Measurements from ENCODE around the gene FAM216A. TPM values are rescaled to one million over a fixed set of nuclear protein-coding genes. Genes with fewer than 3 reads are reported as not detected.
"Not testable (repeated sequence)": the region's sequence is repeated elsewhere in the genome, so short reads cannot be mapped to it uniquely, and the experiment has no call there.

Gene FAM216A
- total and polyA plus RNA-seq, 4 donors, result 3.6 to 7.4 (median 4.7) TPM

DNA sequence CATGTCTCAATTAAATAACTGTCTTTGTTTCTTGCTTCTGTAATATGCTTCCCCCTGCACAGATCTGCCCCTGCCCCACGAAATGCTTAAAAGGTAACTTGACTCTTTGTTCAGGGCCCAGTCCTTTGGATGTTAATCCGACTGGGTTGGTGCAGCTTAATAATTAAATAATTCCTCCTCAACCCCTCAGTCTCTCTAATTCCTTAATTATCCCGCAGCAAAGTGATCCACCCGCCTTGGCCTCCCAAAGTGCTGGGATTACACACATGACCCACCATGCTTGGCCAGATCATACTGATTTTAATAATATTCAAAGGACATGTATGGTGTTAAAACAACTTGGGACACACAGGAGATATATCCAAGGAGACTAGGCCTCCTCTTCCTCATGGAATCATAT, 46.9 kb upstream of the FAM216A start (continued):
- TF ChIP-seq, protein P1, sequence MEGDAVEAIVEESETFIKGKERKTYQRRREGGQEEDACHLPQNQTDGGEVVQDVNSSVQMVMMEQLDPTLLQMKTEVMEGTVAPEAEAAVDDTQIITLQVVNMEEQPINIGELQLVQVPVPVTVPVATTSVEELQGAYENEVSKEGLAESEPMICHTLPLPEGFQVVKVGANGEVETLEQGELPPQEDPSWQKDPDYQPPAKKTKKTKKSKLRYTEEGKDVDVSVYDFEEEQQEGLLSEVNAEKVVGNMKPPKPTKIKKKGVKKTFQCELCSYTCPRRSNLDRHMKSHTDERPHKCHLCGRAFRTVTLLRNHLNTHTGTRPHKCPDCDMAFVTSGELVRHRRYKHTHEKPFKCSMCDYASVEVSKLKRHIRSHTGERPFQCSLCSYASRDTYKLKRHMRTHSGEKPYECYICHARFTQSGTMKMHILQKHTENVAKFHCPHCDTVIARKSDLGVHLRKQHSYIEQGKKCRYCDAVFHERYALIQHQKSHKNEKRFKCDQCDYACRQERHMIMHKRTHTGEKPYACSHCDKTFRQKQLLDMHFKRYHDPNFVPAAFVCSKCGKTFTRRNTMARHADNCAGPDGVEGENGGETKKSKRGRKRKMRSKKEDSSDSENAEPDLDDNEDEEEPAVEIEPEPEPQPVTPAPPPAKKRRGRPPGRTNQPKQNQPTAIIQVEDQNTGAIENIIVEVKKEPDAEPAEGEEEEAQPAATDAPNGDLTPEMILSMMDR (IDR thresholded peaks at IDR 0.05; ENCODE audit: low read depth, low read length, missing input control), result no peak
- TF ChIP-seq RXRA (IDR thresholded peaks at IDR 0.05) (no peak), GABPA (IDR thresholded peaks at IDR 0.05 in 1 of 2, conservative IDR thresholded peaks at IDR 0.05 in 1 of 2) (no peak)

DNA sequence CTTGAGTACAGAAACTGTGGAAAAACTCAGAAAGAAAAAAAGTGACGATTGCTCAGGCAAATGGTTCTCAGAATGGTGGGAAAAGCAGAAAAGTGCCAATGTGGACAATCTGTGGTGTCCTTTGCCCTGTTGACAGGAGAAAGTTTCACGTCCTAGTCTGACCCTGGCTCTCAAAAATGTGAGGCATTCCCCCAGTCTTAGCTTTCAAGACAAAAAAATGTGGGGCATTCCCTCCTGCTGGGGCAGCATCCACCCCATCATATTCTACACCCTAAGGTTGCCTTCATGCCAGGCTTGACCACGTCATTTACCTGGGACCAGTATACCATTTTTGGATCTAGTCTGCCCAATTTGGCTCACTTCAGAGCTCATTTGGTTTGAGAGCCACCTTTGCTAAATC, 44.4 kb upstream of the FAM216A start:
- no peaks in the 10 kb centered on the region for H3K27me3 ChIP-seq (ENCODE audit: control insufficient read depth in 4 of 4, insufficient read depth in 4 of 4, low read length in 3 of 4)
- 50% methylated on average over 3 of the region's 3 CpGs for WGBS
- H3K9ac ChIP-seq (ENCODE audit: low read depth in 1 of 2, low read length in 2 of 2), result no peak overlapping the region
- TF ChIP-seq GABPA (IDR thresholded peaks at IDR 0.05 in 1 of 2, conservative IDR thresholded peaks at IDR 0.05 in 1 of 2) (no peak), HNF4G (IDR thresholded peaks at IDR 0.05) (no peak), NR2F2 (IDR thresholded peaks at IDR 0.05) (no peak), TAF1 (conservative IDR thresholded peaks at IDR 0.05) (no peak), FOXA1 (IDR thresholded peaks at IDR 0.05) (no peak), YY1 (IDR thresholded peaks at IDR 0.05) (no peak)
- TF ChIP-seq, protein P2, sequence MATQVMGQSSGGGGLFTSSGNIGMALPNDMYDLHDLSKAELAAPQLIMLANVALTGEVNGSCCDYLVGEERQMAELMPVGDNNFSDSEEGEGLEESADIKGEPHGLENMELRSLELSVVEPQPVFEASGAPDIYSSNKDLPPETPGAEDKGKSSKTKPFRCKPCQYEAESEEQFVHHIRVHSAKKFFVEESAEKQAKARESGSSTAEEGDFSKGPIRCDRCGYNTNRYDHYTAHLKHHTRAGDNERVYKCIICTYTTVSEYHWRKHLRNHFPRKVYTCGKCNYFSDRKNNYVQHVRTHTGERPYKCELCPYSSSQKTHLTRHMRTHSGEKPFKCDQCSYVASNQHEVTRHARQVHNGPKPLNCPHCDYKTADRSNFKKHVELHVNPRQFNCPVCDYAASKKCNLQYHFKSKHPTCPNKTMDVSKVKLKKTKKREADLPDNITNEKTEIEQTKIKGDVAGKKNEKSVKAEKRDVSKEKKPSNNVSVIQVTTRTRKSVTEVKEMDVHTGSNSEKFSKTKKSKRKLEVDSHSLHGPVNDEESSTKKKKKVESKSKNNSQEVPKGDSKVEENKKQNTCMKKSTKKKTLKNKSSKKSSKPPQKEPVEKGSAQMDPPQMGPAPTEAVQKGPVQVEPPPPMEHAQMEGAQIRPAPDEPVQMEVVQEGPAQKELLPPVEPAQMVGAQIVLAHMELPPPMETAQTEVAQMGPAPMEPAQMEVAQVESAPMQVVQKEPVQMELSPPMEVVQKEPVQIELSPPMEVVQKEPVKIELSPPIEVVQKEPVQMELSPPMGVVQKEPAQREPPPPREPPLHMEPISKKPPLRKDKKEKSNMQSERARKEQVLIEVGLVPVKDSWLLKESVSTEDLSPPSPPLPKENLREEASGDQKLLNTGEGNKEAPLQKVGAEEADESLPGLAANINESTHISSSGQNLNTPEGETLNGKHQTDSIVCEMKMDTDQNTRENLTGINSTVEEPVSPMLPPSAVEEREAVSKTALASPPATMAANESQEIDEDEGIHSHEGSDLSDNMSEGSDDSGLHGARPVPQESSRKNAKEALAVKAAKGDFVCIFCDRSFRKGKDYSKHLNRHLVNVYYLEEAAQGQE (IDR thresholded peaks at IDR 0.05), result no peak
- TF ChIP-seq, protein P3, sequence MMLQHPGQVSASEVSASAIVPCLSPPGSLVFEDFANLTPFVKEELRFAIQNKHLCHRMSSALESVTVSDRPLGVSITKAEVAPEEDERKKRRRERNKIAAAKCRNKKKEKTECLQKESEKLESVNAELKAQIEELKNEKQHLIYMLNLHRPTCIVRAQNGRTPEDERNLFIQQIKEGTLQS (IDR thresholded peaks at IDR 0.05), result no peak
- TF ChIP-seq, protein P4, sequence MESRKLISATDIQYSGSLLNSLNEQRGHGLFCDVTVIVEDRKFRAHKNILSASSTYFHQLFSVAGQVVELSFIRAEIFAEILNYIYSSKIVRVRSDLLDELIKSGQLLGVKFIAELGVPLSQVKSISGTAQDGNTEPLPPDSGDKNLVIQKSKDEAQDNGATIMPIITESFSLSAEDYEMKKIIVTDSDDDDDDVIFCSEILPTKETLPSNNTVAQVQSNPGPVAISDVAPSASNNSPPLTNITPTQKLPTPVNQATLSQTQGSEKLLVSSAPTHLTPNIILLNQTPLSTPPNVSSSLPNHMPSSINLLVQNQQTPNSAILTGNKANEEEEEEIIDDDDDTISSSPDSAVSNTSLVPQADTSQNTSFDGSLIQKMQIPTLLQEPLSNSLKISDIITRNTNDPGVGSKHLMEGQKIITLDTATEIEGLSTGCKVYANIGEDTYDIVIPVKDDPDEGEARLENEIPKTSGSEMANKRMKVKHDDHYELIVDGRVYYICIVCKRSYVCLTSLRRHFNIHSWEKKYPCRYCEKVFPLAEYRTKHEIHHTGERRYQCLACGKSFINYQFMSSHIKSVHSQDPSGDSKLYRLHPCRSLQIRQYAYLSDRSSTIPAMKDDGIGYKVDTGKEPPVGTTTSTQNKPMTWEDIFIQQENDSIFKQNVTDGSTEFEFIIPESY (IDR thresholded peaks at IDR 0.05), result no peak
- no peaks in the 10 kb centered on the region for H3K36me3 ChIP-seq (ENCODE audit: control insufficient read depth in 4 of 4, insufficient read depth in 3 of 4, low read depth in 1 of 4, low read length in 3 of 4)
- no peaks in the 10 kb centered on the region for H3K9me3 ChIP-seq (ENCODE audit: control insufficient read depth in 4 of 4, low read length in 3 of 4)
- no peak overlapping the region for H3K4me3 ChIP-seq (ENCODE audit: low read depth in 1 of 3, low read length in 3 of 3)
- no peaks in the 10 kb centered on the region for H3K4me1 ChIP-seq (ENCODE audit: control insufficient read depth in 4 of 4, insufficient read depth in 4 of 4, low read length in 3 of 4)
- H3K27ac ChIP-seq (ENCODE audit: low read depth in 1 of 2, low read length in 2 of 2), result no peak overlapping the region
- no peak for DNase-seq (ENCODE audit: low spot score)

DNA sequence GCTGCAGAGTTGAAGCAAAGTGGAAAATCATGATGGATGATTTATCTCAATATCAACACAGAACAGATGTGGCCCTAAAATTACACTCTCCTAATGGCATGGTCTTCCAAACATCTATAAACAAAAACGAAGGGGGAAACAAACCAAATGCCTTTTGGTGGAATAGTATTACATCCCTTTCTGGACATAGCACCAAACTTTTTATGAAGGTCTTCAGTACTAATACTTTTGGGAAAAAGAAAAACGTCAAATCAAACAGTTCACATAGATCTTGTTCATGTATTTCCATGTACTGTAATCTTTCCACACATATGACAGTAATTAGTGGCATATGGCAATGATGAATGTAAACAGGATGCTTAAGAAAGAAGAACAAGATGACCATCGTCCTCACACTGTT, 42.2 kb upstream of the FAM216A start:
- WGBS, result 56% methylated on average over 3 of the region's 3 CpGs
- H3K9ac ChIP-seq (ENCODE audit: low read depth in 1 of 2, low read length in 2 of 2), result no peak overlapping the region
- TF ChIP-seq FOXA1 (IDR thresholded peaks at IDR 0.05), result no peak
- TF ChIP-seq, protein P2 (IDR thresholded peaks at IDR 0.05), result no peak
- TF ChIP-seq RXRA (IDR thresholded peaks at IDR 0.05), result no peak
- TF ChIP-seq EGR1 (IDR thresholded peaks at IDR 0.05; ENCODE audit: low read depth in 2 of 2), result no peak
- H3K9me3 ChIP-seq (ENCODE audit: control insufficient read depth in 4 of 4, low read length in 3 of 4), result no peaks in the 10 kb centered on the region
- no peaks in the 10 kb centered on the region for H3K4me1 ChIP-seq (ENCODE audit: control insufficient read depth in 4 of 4, insufficient read depth in 4 of 4, low read length in 3 of 4)
- no peak overlapping the region for H3K27ac ChIP-seq (ENCODE audit: low read depth in 1 of 2, low read length in 2 of 2)
- DNase-seq (ENCODE audit: low spot score), result no peak
- H3K4me3 ChIP-seq (ENCODE audit: low read depth in 1 of 3, low read length in 3 of 3), result no peak overlapping the region
- no peaks in the 10 kb centered on the region for H3K27me3 ChIP-seq (ENCODE audit: control insufficient read depth in 4 of 4, insufficient read depth in 4 of 4, low read length in 3 of 4)
- no peaks in the 10 kb centered on the region for H3K36me3 ChIP-seq (ENCODE audit: control insufficient read depth in 4 of 4, insufficient read depth in 3 of 4, low read depth in 1 of 4, low read length in 3 of 4)

DNA sequence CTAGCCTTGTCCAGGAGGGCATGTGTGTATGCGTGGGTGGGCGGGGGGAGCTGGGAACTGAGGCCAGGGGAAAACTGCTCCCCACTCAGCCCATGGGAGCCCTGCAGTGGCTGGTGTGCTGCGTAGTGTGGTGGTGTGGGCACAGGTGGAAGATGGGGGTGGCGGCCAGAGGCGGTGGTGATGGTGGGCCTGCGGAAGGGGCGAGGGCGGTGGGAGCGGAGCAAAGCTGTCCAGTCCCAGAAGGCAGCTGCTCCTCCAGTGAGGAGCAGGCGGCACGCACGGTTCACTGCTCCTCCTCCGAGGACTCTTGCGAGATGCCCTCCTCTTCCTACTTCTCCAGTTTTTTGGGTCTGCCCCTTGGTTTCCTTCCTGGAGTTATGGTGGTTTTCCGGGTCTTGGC, 39.0 kb upstream of the FAM216A start:
- H3K4me1 ChIP-seq (ENCODE audit: control insufficient read depth in 4 of 4, insufficient read depth in 4 of 4, low read length in 3 of 4); H3K36me3 ChIP-seq (ENCODE audit: control insufficient read depth in 4 of 4, insufficient read depth in 3 of 4, low read depth in 1 of 4, low read length in 3 of 4); H3K27ac ChIP-seq (ENCODE audit: low read depth in 1 of 2, low read length in 2 of 2); H3K27me3 ChIP-seq (ENCODE audit: control insufficient read depth in 4 of 4, insufficient read depth in 4 of 4, low read length in 3 of 4); DNase-seq (ENCODE audit: low spot score); H3K9ac ChIP-seq (ENCODE audit: low read depth in 1 of 2, low read length in 2 of 2); H3K9me3 ChIP-seq (ENCODE audit: control insufficient read depth in 4 of 4, low read length in 3 of 4); H3K4me3 ChIP-seq (ENCODE audit: low read depth in 1 of 3, low read length in 3 of 3): not testable (repeated sequence)
- WGBS, result 95% methylated on average over 15 of the region's 15 CpGs
